HepG2 (cell line): ENCODE data around the gene NUDT22. TPM values are rescaled to one million over a fixed set of nuclear protein-coding genes. Genes with fewer than 3 reads are reported as not detected.

Experiments
- CBX5 ChIP-seq: sonication (generic); formaldehyde crosslinking; IDR thresholded peaks from 2 replicates; pipeline ENCODE4 v1.4.0; 2020; ENCODE audit warnings: missing genetic modification reagents, borderline replicate concordance
- CREB3 ChIP-seq: sonication (generic); formaldehyde crosslinking; IDR thresholded peaks from 2 replicates; pipeline ENCODE4 v1.5.0; 2020; ENCODE audit warnings: missing genetic modification reagents
- EEA1 ChIP-seq: sonication (generic); formaldehyde crosslinking; IDR thresholded peaks from 2 replicates; pipeline ENCODE4 v1.5.1; 2020; ENCODE audit warnings: mild to moderate bottlenecking, missing genetic modification reagents, borderline replicate concordance
- FOSL2 ChIP-seq: sonication (generic); formaldehyde crosslinking; IDR thresholded peaks from 2 replicates; pipeline ENCODE4 v1.4.0; 2020; ENCODE audit warnings: missing genetic modification reagents
- HHEX ChIP-seq: IDR thresholded peaks from 2 replicates; pipeline ENCODE4 v1.6.1; 2016; ENCODE audit warnings: control low read depth
- HMG20B ChIP-seq: conservative IDR thresholded peaks from 2 replicates; pipeline ENCODE4 v1.6.1; 2016; ENCODE audit warnings: missing genetic modification reagents, missing compliant biosample characterization
- KLF15 ChIP-seq: sonication (generic); formaldehyde crosslinking; IDR thresholded peaks from 2 replicates; pipeline ENCODE4 v1.8.1; 2023; ENCODE audit warnings: borderline replicate concordance, mild to moderate bottlenecking, inconsistent platforms, missing genetic modification reagents, mixed read lengths
- MXI1 ChIP-seq: IDR thresholded peaks from 3 replicates; pipeline ENCODE4 v1.6.1; 2012; ENCODE audit warnings: low read depth, low read length, inconsistent platforms, borderline replicate concordance
- NCOA1 ChIP-seq: sonication (generic); formaldehyde crosslinking; IDR thresholded peaks from 2 replicates; pipeline ENCODE4 v1.9.0; 2021; ENCODE audit warnings: missing genetic modification reagents
- NCOA2 ChIP-seq: sonication (generic); formaldehyde crosslinking; IDR thresholded peaks from 2 replicates; pipeline ENCODE4 v1.8.0; 2022; ENCODE audit warnings: inconsistent platforms
- NFYB ChIP-seq: sonication (generic); formaldehyde crosslinking; IDR thresholded peaks from 2 replicates; pipeline ENCODE4 v1.4.0; 2020; ENCODE audit warnings: missing genetic modification reagents
- NR2C2 ChIP-seq: sonication (generic); formaldehyde crosslinking; IDR thresholded peaks from 2 replicates; pipeline ENCODE4 v1.4.0; 2020; ENCODE audit warnings: missing genetic modification reagents, mild to moderate bottlenecking, moderate library complexity, borderline replicate concordance
- POLR2A ChIP-seq, 2 experiments: IDR thresholded peaks; 2 replicates each; pipeline ENCODE4 v1.6.1; 2011; ENCODE audit warnings: low read depth in 2 of 2, low read length in 2 of 2, mild to moderate bottlenecking in 1 of 2, moderate library complexity in 1 of 2; ENCODE audit not compliant: insufficient read depth in 1 of 2
- RXRB ChIP-seq: IDR thresholded peaks from 2 replicates; pipeline ENCODE4 v1.6.1; 2016; ENCODE audit warnings: borderline replicate concordance, missing genetic modification reagents, missing compliant biosample characterization
- SOX5 ChIP-seq: IDR thresholded peaks from 2 replicates; pipeline ENCODE4 v1.6.1; 2016; ENCODE audit warnings: borderline replicate concordance
- SP1 ChIP-seq, 2 experiments: fragments of 450-650 bp in 1 of 2; sonication (generic) in 1 of 2; formaldehyde crosslinking in 1 of 2; IDR thresholded peaks; 2 replicates each; pipeline versions ENCODE4 v1.4.0 to v1.6.1; 2016 to 2020; ENCODE audit warnings: missing genetic modification reagents in 1 of 2
- TBP ChIP-seq: sonication (generic); formaldehyde crosslinking; IDR thresholded peaks from 2 replicates; pipeline ENCODE4 v1.5.0; 2020; ENCODE audit warnings: missing genetic modification reagents
- U2AF1 ChIP-seq: fragments of 200-400 bp; formaldehyde crosslinking; optimal IDR thresholded peaks from 2 replicates; pipeline ENCODE3; 2017; ENCODE audit warnings: mild to moderate bottlenecking, low read depth, low read length
- YEATS2 ChIP-seq: sonication (generic); formaldehyde crosslinking; IDR thresholded peaks from 2 replicates; pipeline ENCODE4 v1.4.0; 2020; ENCODE audit warnings: missing genetic modification reagents, borderline replicate concordance
- ZBTB42 ChIP-seq: sonication (generic); formaldehyde crosslinking; IDR thresholded peaks from 2 replicates; pipeline ENCODE4 v1.5.0; 2020; ENCODE audit warnings: mild to moderate bottlenecking, missing genetic modification reagents
- ZNF143 ChIP-seq: sonication (generic); formaldehyde crosslinking; IDR thresholded peaks from 2 replicates; pipeline ENCODE4 v1.4.0; 2020; ENCODE audit warnings: missing genetic modification reagents
- ZNF205 ChIP-seq: IDR thresholded peaks from 2 replicates; pipeline ENCODE4 v1.6.1; 2018; ENCODE audit warnings: missing biosample characterization, missing genetic modification reagents
- ZNF235 ChIP-seq: sonication (generic); formaldehyde crosslinking; IDR thresholded peaks from 2 replicates; pipeline ENCODE4 v1.8.1; 2023; ENCODE audit warnings: mild to moderate bottlenecking, missing genetic modification reagents, borderline replicate concordance
- ZNF253 ChIP-seq: sonication (generic); formaldehyde crosslinking; IDR thresholded peaks from 2 replicates; pipeline ENCODE4 v1.8.0; 2022; ENCODE audit warnings: mild to moderate bottlenecking, missing genetic modification reagents, borderline replicate concordance
- ZNF292 ChIP-seq: sonication (generic); formaldehyde crosslinking; IDR thresholded peaks from 2 replicates; pipeline ENCODE4 v1.8.1; 2022; ENCODE audit warnings: mild to moderate bottlenecking, low read depth, missing genetic modification reagents, borderline replicate concordance
- ZNF639 ChIP-seq: conservative IDR thresholded peaks from 2 replicates; pipeline ENCODE4 v1.6.1; 2018; ENCODE audit warnings: missing genetic modification reagents
- ZNF740 ChIP-seq: sonication (generic); formaldehyde crosslinking; IDR thresholded peaks from 2 replicates; pipeline ENCODE4 v1.4.0; 2020; ENCODE audit warnings: missing genetic modification reagents
- ZNF776 ChIP-seq: sonication (generic); formaldehyde crosslinking; IDR thresholded peaks from 2 replicates; pipeline ENCODE4 v1.4.0; 2020; ENCODE audit warnings: mild to moderate bottlenecking, missing genetic modification reagents
- polyA plus RNA-seq, 8 experiments: library from polyadenylated mRNA; depleted of rRNA in 3 of 8; stranded (reverse) in 7 of 8; unstranded in 1 of 8; fragments of >200 nt; fragmentation: Illumina TruSeq in 4 of 8; extraction: Trizol in 4 of 8; gene quantifications; 2 replicates each; pipeline versions ENCODE4 v1.2.1 to v1.2.3, GENCODE V29; 2011 to 2016; ENCODE audit warnings: low read depth in 4 of 8, missing spikeins in 1 of 8, mixed read lengths in 1 of 8; ENCODE audit not compliant: insufficient read depth in 1 of 8
- total RNA-seq, 5 experiments: library from RNA; depleted of rRNA; stranded (reverse); fragments of >200 nt; fragmentation: Illumina TruSeq; extraction: Trizol; gene quantifications; 2 replicates each; pipeline ENCODE4 v1.2.3, GENCODE V29; 2016; ENCODE audit warnings: low read depth in 1 of 5
- TF ChIP-seq, protein P1 (sequence below): IDR thresholded peaks from 2 replicates; pipeline ENCODE4 v1.6.1; 2012; ENCODE audit warnings: inconsistent platforms

Gene NUDT22
- total and polyA plus RNA-seq, 2 of the 13 experiments (the other 11 are each of a cell fraction or from before 2014, with no cell fraction given) = 33.5 to 39.8 TPM

GRCh38 chr11:64185693-64186491 is 40.2 kb upstream of the NUDT22 start, which contains the start of gene STIP1 (continued):
- TF ChIP-seq SOX5 (CRISPR knock-in tag) = 0 out of 2 replicates have a peak, but pooled peaks have one; percentile 43
- TF ChIP-seq, protein P1, sequence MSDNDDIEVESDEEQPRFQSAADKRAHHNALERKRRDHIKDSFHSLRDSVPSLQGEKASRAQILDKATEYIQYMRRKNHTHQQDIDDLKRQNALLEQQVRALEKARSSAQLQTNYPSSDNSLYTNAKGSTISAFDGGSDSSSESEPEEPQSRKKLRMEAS = peak; percentile 88
- TF ChIP-seq ZNF235 (CRISPR knock-in tag) = no peak
- TF ChIP-seq NR2C2 (CRISPR knock-in tag) = 0 out of 2 replicates have a peak, but pooled peaks have one; percentile 0
- TF ChIP-seq ZNF776 = peak; percentile 24; the same call in 1 of the 2 replicates
- no peak for TF ChIP-seq EEA1 (CRISPR knock-in tag)
- no peak for TF ChIP-seq NCOA1 (CRISPR knock-in tag)
- 0 out of 2 replicates have a peak, but pooled peaks have one; percentile 17 for TF ChIP-seq SP1 (IDR thresholded peaks at IDR 0.05)
- TF ChIP-seq SP1 (CRISPR knock-in tag; IDR thresholded peaks at IDR 0.05) = peak; percentile 73; the same call in 1 of the 2 replicates
- TF ChIP-seq YEATS2 (CRISPR knock-in tag) = peak; percentile 38; the same call in 1 of the 2 replicates
- peak; percentile 46; the same call in 1 of the 3 replicates for TF ChIP-seq MXI1
- TF ChIP-seq TBP (CRISPR knock-in tag) = no peak
- peak; percentile 48; the same call in 1 of the 2 replicates for TF ChIP-seq ZNF740 (CRISPR knock-in tag)
- TF ChIP-seq HMG20B = 0 out of 2 replicates have a peak, but pooled peaks have one; percentile 26
- no peak for TF ChIP-seq HHEX (CRISPR knock-in tag)
- TF ChIP-seq ZNF292 (CRISPR knock-in tag) = peak; percentile 24; the same call in 1 of the 2 replicates
- TF ChIP-seq ZNF143 (CRISPR knock-in tag) = 0 out of 2 replicates have a peak, but pooled peaks have one; percentile 26
- TF ChIP-seq RXRB (CRISPR knock-in tag) = peak; percentile 60
- TF ChIP-seq ZNF639 = peak; percentile 83
- no peak for TF ChIP-seq ZBTB42
- peak in 1 of 2 experiments; percentile 82; a peak in 2 of 4 replicates for TF ChIP-seq POLR2A (IDR thresholded peaks at IDR 0.05; ENCODE audit: insufficient read depth in 1 of 2, low read depth in 2 of 2, low read length in 2 of 2)
- 0 out of 2 replicates have a peak, but pooled peaks have one; percentile 35 for TF ChIP-seq KLF15
- TF ChIP-seq U2AF1 = no peak
- peak; percentile 43; the same call in 1 of the 2 replicates for TF ChIP-seq ZNF253 (CRISPR knock-in tag)
- TF ChIP-seq NFYB (CRISPR knock-in tag) = peak; percentile 96
- TF ChIP-seq ZNF205 (CRISPR knock-in tag) = peak; percentile 79
- TF ChIP-seq NCOA2 (CRISPR knock-in tag) = peak; percentile 56; the same call in 1 of the 2 replicates
- TF ChIP-seq FOSL2 (CRISPR knock-in tag) = 0 out of 2 replicates have a peak, but pooled peaks have one; percentile 15
- TF ChIP-seq CREB3 (CRISPR knock-in tag) = 0 out of 2 replicates have a peak, but pooled peaks have one; percentile 43
- TF ChIP-seq CBX5 (CRISPR knock-in tag) = 0 out of 2 replicates have a peak, but pooled peaks have one; percentile 78
